Mesendoderm (in vitro differentiated cells): Measurements from ENCODE around the gene HABP2.

Experiments
- DNase-seq: peaks from one replicate; pipeline ENCODE4 v3.0.0; 2013
- H2AK5ac ChIP-seq: 2 replicates; pipeline ENCODE4 v1.6.1; 2013; ENCODE audit warnings: low read length, inconsistent platforms
- H2BK120ac ChIP-seq: 2 replicates; pipeline ENCODE4 v1.6.1; 2013; ENCODE audit warnings: low read depth, mild to moderate bottlenecking, low read length, moderate library complexity, mixed read lengths
- H2BK15ac ChIP-seq: replicated peaks from 2 replicates; pipeline ENCODE4 v1.6.1; 2013; ENCODE audit warnings: low read depth, mild to moderate bottlenecking, moderate library complexity
- H2BK5ac ChIP-seq: 2 replicates; pipeline ENCODE4 v1.6.1; 2013; ENCODE audit warnings: low read length, inconsistent platforms
- H3K18ac ChIP-seq: 2 replicates; pipeline ENCODE4 v1.6.1; 2013; ENCODE audit warnings: mild to moderate bottlenecking, low read length, mixed read lengths
- H3K23ac ChIP-seq: one replicate; pipeline ENCODE4 v1.6.1; 2013; ENCODE audit warnings: low read length
- H3K27ac ChIP-seq: 2 replicates; pipeline ENCODE4 v1.5.1; 2013; ENCODE audit warnings: low read depth, mild to moderate bottlenecking, inconsistent platforms, low read length, moderate library complexity
- H3K27me3 ChIP-seq: 2 replicates; pipeline ENCODE4 v1.6.1; 2013; ENCODE audit warnings: low read length, control low read depth, mild to moderate bottlenecking, inconsistent platforms; ENCODE audit not compliant: insufficient read depth, poor library complexity
- H3K36me3 ChIP-seq: 2 replicates; pipeline ENCODE4 v1.6.1; 2013; ENCODE audit warnings: low read length, inconsistent platforms; ENCODE audit not compliant: control insufficient read depth, insufficient read depth
- H3K4ac ChIP-seq: one replicate; pipeline ENCODE4 v1.6.1; 2013; ENCODE audit warnings: low read depth, mild to moderate bottlenecking, low read length, moderate library complexity
- H3K4me1 ChIP-seq: 2 replicates; pipeline ENCODE4 v1.6.1; 2013; ENCODE audit warnings: low read depth, low read length, inconsistent platforms; ENCODE audit not compliant: control insufficient read depth
- H3K4me2 ChIP-seq: 2 replicates; pipeline ENCODE4 v1.6.1; 2013; ENCODE audit warnings: low read length
- H3K4me3 ChIP-seq: 2 replicates; pipeline ENCODE4 v1.5.1; 2013; ENCODE audit warnings: mild to moderate bottlenecking, low read length
- H3K56ac ChIP-seq: one replicate; pipeline ENCODE4 v1.6.1; 2013; ENCODE audit warnings: low read length
- H3K79me1 ChIP-seq: 2 replicates; pipeline ENCODE4 v1.6.1; 2013; ENCODE audit warnings: low read length, inconsistent platforms
- H3K79me2 ChIP-seq: 2 replicates; pipeline ENCODE4 v1.6.1; 2013; ENCODE audit warnings: mild to moderate bottlenecking, low read length; ENCODE audit not compliant: control insufficient read depth, insufficient read depth
- H3K9ac ChIP-seq: 2 replicates; pipeline ENCODE4 v1.6.1; 2013; ENCODE audit warnings: low read length, inconsistent platforms
- H4K5ac ChIP-seq: one replicate; pipeline ENCODE4 v1.6.1; 2013; ENCODE audit warnings: low read length
- H4K8ac ChIP-seq: one replicate; pipeline ENCODE4 v1.6.1; 2013; ENCODE audit warnings: low read depth, mild to moderate bottlenecking, control low read depth, low read length, moderate library complexity
- WGBS: extraction: QIAGEN DNeasy Blood & Tissue Kit; methylation state at CpG from one replicate; pipeline ENCODE4 v1.1.7; 2013; ENCODE audit warnings: low lambda C conversion rate, missing lambda C conversion rate; ENCODE audit not compliant: insufficient coverage; ENCODE audit errors: extremely low coverage; 5-methylcytosine and 5-hydroxymethylcytosine counted together

HABP2 gene

DNA sequence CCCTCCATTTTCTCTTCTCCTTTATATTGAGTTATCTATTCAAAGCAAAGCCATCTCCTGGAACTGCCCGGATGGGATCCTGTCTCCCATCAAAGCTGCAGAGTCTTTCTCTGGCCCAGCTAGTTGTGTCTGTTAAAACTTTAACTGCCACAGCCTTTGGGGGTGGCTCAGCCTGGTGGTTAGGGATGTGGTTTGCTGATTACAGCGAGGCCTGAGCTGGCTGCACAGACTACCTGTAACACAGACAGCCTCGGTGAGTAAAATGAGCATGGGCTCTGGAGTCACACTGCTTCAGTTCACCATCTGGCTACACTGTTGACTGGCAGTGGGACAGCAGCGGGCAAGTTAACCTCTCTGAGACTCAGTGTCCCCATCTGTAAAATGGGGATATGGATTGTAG lies 18.4 kb upstream of the HABP2 start:
- Histone ChIP-seq H4K5ac (no peak overlapping the region), H3K27ac (no peak overlapping the region), H2BK15ac (no peak overlapping the region), H3K4ac (no peak overlapping the region), H3K23ac (no peak overlapping the region), H3K79me2 (no peaks in the 10 kb centered on the region), H3K56ac (no peak overlapping the region), H3K4me1 (no peaks in the 10 kb centered on the region), H3K18ac (no peak overlapping the region), H3K4me2 (no peak overlapping the region), H2AK5ac (no peak overlapping the region), H4K8ac (no peak overlapping the region), H3K36me3 (no peaks in the 10 kb centered on the region), H3K4me3 (no peak overlapping the region), H3K79me1 (no peaks in the 10 kb centered on the region), H3K9ac (no peak overlapping the region), H2BK120ac (no peak overlapping the region), H2BK5ac (no peak overlapping the region), H3K27me3 (no peaks in the 10 kb centered on the region)
- no peak for DNase-seq
- no CpG with 5 or more reads among the region's 4 CpGs for WGBS

DNA sequence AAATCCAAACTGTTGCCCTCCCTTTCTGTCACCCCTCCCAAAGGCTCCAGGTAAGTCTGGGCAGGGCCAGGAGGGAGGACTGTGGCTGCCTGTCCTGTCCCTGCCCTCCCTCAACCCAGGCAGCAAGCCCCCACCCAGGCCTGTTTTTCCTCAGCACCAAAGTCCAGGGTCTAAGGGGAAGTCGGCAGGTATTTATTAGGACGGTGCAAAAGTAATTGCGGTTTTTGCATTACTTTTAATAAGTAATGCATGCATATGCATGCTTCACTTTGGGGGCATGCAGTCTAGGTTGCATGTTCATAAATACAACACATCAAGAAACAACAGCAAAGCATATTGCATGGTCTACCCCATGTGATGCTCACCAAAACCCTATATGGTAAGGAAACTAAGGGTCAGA lies 15.2 kb upstream of the HABP2 start:
- no peaks in the 10 kb centered on the region for H3K27me3 ChIP-seq
- no peak overlapping the region for H3K56ac ChIP-seq
- no peak for DNase-seq
- no peaks in the 10 kb centered on the region for H3K79me2 ChIP-seq
- H3K18ac ChIP-seq, result no peak overlapping the region
- WGBS, result no CpG with 5 or more reads among the region's 3 CpGs
- no peak overlapping the region for H3K23ac ChIP-seq
- H3K4me2 ChIP-seq, result no peak overlapping the region
- H3K4me3 ChIP-seq, result no peak overlapping the region
- no peak overlapping the region for H4K8ac ChIP-seq
- no peaks in the 10 kb centered on the region for H3K4me1 ChIP-seq
- H2BK15ac ChIP-seq, result no peak overlapping the region
- no peak overlapping the region for H3K9ac ChIP-seq
- H4K5ac ChIP-seq, result no peak overlapping the region
- H2AK5ac ChIP-seq, result no peak overlapping the region
- H2BK120ac ChIP-seq, result no peak overlapping the region
- no peak overlapping the region for H3K4ac ChIP-seq
- no peak overlapping the region for H2BK5ac ChIP-seq
- H3K79me1 ChIP-seq, result no peaks in the 10 kb centered on the region
- no peak overlapping the region for H3K27ac ChIP-seq
- H3K36me3 ChIP-seq, result no peaks in the 10 kb centered on the region

DNA sequence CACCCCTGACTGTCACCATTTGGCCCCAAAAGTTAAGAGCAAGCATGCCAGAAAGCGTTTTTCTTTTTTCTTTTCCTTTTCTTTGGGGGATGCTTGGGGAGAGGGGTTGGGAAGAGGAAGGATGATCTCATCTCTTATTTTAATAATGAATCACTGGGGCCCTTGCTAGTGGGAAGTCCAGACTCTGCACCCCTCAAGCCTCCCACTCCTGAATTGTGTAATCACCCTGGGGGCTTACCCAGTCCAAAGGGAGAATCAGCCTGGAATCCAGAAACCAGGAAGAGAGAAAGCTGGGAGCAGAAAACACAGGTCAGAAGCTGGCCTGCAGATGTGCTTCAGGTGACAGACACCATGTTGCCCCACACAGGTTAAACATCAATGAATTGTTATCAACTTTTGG lies 14.7 kb upstream of the HABP2 start:
- no peak overlapping the region for H3K4me2 ChIP-seq
- H3K79me1 ChIP-seq, result no peaks in the 10 kb centered on the region
- no peak overlapping the region for H2BK15ac ChIP-seq
- H3K56ac ChIP-seq, result no peak overlapping the region
- H3K4ac ChIP-seq, result no peak overlapping the region
- no peaks in the 10 kb centered on the region for H3K79me2 ChIP-seq
- H2BK120ac ChIP-seq, result no peak overlapping the region
- DNase-seq, result no peak
- H3K4me1 ChIP-seq, result no peaks in the 10 kb centered on the region
- H2AK5ac ChIP-seq, result no peak overlapping the region
- H3K4me3 ChIP-seq, result no peak overlapping the region
- H4K8ac ChIP-seq, result no peak overlapping the region
- H4K5ac ChIP-seq, result no peak overlapping the region
- H2BK5ac ChIP-seq, result no peak overlapping the region
- H3K9ac ChIP-seq, result no peak overlapping the region
- H3K27ac ChIP-seq, result no peak overlapping the region
- no peaks in the 10 kb centered on the region for H3K27me3 ChIP-seq
- H3K18ac ChIP-seq, result no peak overlapping the region
- no peaks in the 10 kb centered on the region for H3K36me3 ChIP-seq
- H3K23ac ChIP-seq, result no peak overlapping the region
- no CpG with 5 or more reads among the region's 1 CpG for WGBS

DNA sequence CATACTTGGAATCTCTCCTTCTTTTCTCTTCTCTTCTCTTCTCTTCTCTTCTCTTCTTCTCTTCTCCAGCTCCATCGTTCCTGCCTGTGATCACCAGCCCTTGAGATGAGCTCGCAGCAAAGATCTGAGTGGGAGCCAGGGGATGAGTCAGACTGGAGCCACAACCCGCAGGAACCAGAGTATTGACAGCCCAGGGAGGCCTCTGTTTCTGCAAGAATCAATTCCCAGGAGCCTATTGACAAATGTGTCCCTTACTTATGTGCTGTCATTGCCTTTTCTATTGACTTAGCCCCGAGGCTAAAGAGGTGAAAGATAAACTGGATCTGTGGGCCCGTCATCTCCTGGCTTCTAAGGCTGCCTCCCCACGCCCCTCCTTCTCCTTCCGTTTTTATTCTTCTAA lies 13.1 kb upstream of the HABP2 start:
- H4K8ac ChIP-seq, result no peak overlapping the region
- no CpG with 5 or more reads among the region's 7 CpGs for WGBS
- no peak overlapping the region for H2AK5ac ChIP-seq
- H2BK15ac ChIP-seq, result no peak overlapping the region
- no peak overlapping the region for H3K4me3 ChIP-seq
- H2BK5ac ChIP-seq, result no peak overlapping the region
- no peak overlapping the region for H2BK120ac ChIP-seq
- no peak overlapping the region for H3K56ac ChIP-seq
- no peak overlapping the region for H3K9ac ChIP-seq
- no peak overlapping the region for H3K4ac ChIP-seq
- no peaks in the 10 kb centered on the region for H3K4me1 ChIP-seq
- no peaks in the 10 kb centered on the region for H3K79me2 ChIP-seq
- no peaks in the 10 kb centered on the region for H3K79me1 ChIP-seq
- no peak overlapping the region for H4K5ac ChIP-seq
- DNase-seq, result no peak
- H3K36me3 ChIP-seq, result no peaks in the 10 kb centered on the region
- no peak overlapping the region for H3K27ac ChIP-seq
- no peak overlapping the region for H3K23ac ChIP-seq
- H3K4me2 ChIP-seq, result no peak overlapping the region
- no peaks in the 10 kb centered on the region for H3K27me3 ChIP-seq
- no peak overlapping the region for H3K18ac ChIP-seq

DNA sequence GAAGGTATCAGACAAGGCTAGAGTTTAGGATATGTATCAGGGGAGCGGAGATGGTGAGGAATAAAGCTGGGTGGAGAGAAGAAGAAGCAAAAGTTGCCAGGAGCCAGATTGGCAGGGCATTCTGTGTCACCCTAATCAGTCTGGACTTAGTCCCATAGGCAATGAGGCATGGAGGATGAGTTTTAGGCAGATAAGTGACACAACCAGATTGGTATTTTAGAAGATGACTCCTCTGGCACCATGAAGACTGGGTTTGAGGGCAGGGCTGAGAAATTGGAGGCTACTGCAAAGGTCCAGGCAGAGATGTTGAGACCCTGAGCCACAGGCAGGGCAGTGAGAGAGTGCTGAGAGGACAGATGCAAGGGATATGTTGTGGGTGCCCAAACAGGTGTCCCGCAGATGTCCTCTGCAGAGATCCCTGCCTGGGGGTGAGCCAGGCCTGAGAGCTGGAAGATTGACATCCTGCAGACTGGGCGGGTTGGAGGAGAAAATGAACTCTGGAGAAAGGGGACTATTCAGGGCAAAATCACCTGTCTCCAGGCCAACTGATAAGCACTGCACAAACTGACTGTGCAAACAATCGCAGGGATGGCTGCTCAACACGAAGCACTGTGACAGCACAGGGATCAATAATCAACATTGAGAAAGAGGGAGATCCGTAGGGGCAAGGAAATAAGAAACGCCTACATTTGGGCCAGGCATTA lies 11.9 kb upstream of the HABP2 start:
- no peaks in the 10 kb centered on the region for H3K36me3 ChIP-seq
- no peak overlapping the region for H3K23ac ChIP-seq
- no CpG with 5 or more reads among the region's 7 CpGs for WGBS
- no peaks in the 10 kb centered on the region for H3K79me1 ChIP-seq
- H2BK120ac ChIP-seq, result no peak overlapping the region
- H3K27me3 ChIP-seq, result no peaks in the 10 kb centered on the region
- no peak overlapping the region for H3K18ac ChIP-seq
- no peak overlapping the region for H2BK15ac ChIP-seq
- DNase-seq, result no peak
- H3K4me1 ChIP-seq, result no peaks in the 10 kb centered on the region
- H3K56ac ChIP-seq, result no peak overlapping the region
- H3K4me2 ChIP-seq, result no peak overlapping the region
- H4K8ac ChIP-seq, result no peak overlapping the region
- no peak overlapping the region for H3K4ac ChIP-seq
- no peak overlapping the region for H3K4me3 ChIP-seq
- H3K27ac ChIP-seq, result no peak overlapping the region
- H4K5ac ChIP-seq, result no peak overlapping the region
- H3K79me2 ChIP-seq, result no peaks in the 10 kb centered on the region
- H3K9ac ChIP-seq, result no peak overlapping the region
- no peak overlapping the region for H2BK5ac ChIP-seq
- H2AK5ac ChIP-seq, result no peak overlapping the region

DNA sequence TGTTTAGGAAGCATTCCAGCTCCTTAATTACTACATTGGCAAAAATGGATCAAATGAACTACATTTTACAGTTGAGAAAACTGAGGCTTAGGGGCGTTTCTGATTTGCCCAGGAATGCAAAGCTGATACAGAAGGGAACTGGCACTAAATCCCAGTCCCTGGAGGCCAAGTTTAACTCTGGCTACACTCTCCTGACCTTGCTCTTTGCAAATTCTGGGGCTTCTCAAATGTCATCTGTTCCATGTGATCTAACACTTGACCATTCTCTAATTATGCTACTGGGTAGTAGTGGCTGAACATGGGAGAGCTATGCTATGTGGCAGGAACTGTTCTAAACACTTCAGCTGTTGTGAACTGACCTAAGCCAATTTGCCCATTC lies 11.3 kb upstream of the HABP2 start:
- no peak overlapping the region for H4K5ac ChIP-seq
- H3K36me3 ChIP-seq, result no peaks in the 10 kb centered on the region
- WGBS, result no CpG with 5 or more reads among the region's 1 CpG
- no peak for DNase-seq
- H3K9ac ChIP-seq, result no peak overlapping the region
- H3K4me1 ChIP-seq, result no peaks in the 10 kb centered on the region
- H3K4me3 ChIP-seq, result no peak overlapping the region
- no peak overlapping the region for H2BK15ac ChIP-seq
- no peak overlapping the region for H3K4me2 ChIP-seq
- H3K27ac ChIP-seq, result no peak overlapping the region
- no peak overlapping the region for H2BK5ac ChIP-seq
- no peak overlapping the region for H3K4ac ChIP-seq
- H2BK120ac ChIP-seq, result no peak overlapping the region
- no peak overlapping the region for H4K8ac ChIP-seq
- H3K79me1 ChIP-seq, result no peaks in the 10 kb centered on the region
- H3K23ac ChIP-seq, result no peak overlapping the region
- no peaks in the 10 kb centered on the region for H3K27me3 ChIP-seq
- no peak overlapping the region for H2AK5ac ChIP-seq
- no peak overlapping the region for H3K56ac ChIP-seq
- no peak overlapping the region for H3K18ac ChIP-seq
- no peaks in the 10 kb centered on the region for H3K79me2 ChIP-seq
